ENCODE data around the gene PSTK. TPM values are rescaled to one million over a fixed set of nuclear protein-coding genes. Genes with fewer than 3 reads are reported as not detected.
A peak's percentile ranks its signal among the peaks of the same experiment; 100 is the strongest.

PSTK gene
- total and polyA plus RNA-seq, 2 of the 13 experiments (the other 11 are each of a cell fraction or from before 2014, with no cell fraction given), result 8.2 to 9.3 TPM

DNA sequence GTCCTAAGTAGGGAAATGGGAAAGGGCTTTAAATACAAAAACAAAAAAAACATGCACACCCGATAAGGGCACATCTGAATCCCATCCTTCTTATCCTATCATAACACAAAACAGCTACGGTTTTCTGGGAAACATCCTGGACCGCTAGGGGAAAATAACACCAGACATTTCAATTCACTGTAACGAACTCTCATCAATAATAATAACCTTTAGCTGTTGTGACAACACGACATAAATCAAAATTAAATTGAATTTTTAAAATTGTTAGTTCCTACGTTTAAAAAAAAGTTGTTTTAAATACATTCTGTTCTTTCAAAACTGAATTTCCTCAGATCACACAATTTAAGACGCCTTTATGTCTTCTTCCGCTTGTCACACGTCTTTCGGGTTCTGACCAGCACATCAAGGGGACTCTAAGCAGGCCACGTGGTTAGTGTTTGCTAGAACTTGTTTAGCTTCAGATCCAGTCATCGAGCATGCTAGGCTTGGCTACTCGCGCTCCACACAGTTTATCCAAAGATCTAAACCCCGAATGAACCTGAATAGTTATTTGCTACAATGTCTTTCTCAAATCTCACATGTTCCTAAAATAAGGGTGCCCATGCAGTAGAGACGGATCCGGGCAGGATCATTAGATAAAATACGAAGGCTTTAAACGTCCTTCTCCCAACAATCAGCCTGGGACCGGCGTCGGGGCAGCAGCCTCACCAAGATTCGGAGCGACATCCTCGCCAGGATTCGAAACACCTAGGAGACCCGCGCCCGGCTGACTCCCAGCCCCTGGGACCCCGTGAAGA lies 27.6 kb downstream of the PSTK start (continued):
- 0 out of 2 replicates have a peak, but pooled peaks have one; percentile 26 for TF ChIP-seq SNAPC4 (CRISPR knock-in tag; IDR thresholded peaks at IDR 0.05)
- no peak for TF ChIP-seq MAFK (conservative IDR thresholded peaks at IDR 0.05 in 1 of 2, IDR thresholded peaks at IDR 0.05 in 1 of 2; ENCODE audit: low read length in 2 of 2)
- no peak; the same call in 1 of the 2 replicates for TF ChIP-seq YEATS4 (CRISPR knock-in tag; IDR thresholded peaks at IDR 0.05; ENCODE audit: borderline replicate concordance)
- TF ChIP-seq ZNF746 (CRISPR knock-in tag; IDR thresholded peaks at IDR 0.05), result 0 out of 2 replicates have a peak, but pooled peaks have one; percentile 22
- no peak for TF ChIP-seq SMYD3 (CRISPR knock-in tag; IDR thresholded peaks at IDR 0.05)
- no peak for TF ChIP-seq ZNF841 (CRISPR knock-in tag; IDR thresholded peaks at IDR 0.05; ENCODE audit: borderline replicate concordance)
- no peak for TF ChIP-seq ZSCAN22 (CRISPR knock-in tag; IDR thresholded peaks at IDR 0.05)
- TF ChIP-seq RXRA (CRISPR knock-in tag; IDR thresholded peaks at IDR 0.05), result no peak
- TF ChIP-seq STAT5B (CRISPR knock-in tag; IDR thresholded peaks at IDR 0.05), result no peak
- no peak for TF ChIP-seq AGO1 (IDR thresholded peaks at IDR 0.05; ENCODE audit: low read depth, low read length, poor library complexity, severe bottlenecking)
- TF ChIP-seq ZNF33A (CRISPR knock-in tag; IDR thresholded peaks at IDR 0.05; ENCODE audit: borderline replicate concordance), result no peak
- TF ChIP-seq TGIF2 (CRISPR knock-in tag; IDR thresholded peaks at IDR 0.05), result peak; percentile 56; the same call in 1 of the 2 replicates
- no peak for TF ChIP-seq BRD4 (CRISPR knock-in tag; IDR thresholded peaks at IDR 0.05)
- no peak for TF ChIP-seq CHD2 (IDR thresholded peaks at IDR 0.05; ENCODE audit: low read depth, low read length)
- no peak for TF ChIP-seq ZNF788 (CRISPR knock-in tag; IDR thresholded peaks at IDR 0.05; ENCODE audit: borderline replicate concordance)
- TF ChIP-seq MXD4 (CRISPR knock-in tag; IDR thresholded peaks at IDR 0.05), result peak; percentile 85
- TF ChIP-seq ZNF354B (CRISPR knock-in tag; IDR thresholded peaks at IDR 0.05), result peak; percentile 73; the same call in 1 of the 2 replicates
- no peak for TF ChIP-seq ZMAT3 (CRISPR knock-in tag; conservative IDR thresholded peaks at IDR 0.05)
- TF ChIP-seq GFI1 (CRISPR knock-in tag; IDR thresholded peaks at IDR 0.05; ENCODE audit: borderline replicate concordance), result no peak
- no peak for TF ChIP-seq RXRB (CRISPR knock-in tag; IDR thresholded peaks at IDR 0.05; ENCODE audit: borderline replicate concordance)
- TF ChIP-seq GATA4 (IDR thresholded peaks at IDR 0.05; ENCODE audit: borderline replicate concordance, low read depth), result no peak
- no peak for TF ChIP-seq SP5 (CRISPR knock-in tag; IDR thresholded peaks at IDR 0.05; ENCODE audit: borderline replicate concordance, low read depth)
- TF ChIP-seq, protein P1, sequence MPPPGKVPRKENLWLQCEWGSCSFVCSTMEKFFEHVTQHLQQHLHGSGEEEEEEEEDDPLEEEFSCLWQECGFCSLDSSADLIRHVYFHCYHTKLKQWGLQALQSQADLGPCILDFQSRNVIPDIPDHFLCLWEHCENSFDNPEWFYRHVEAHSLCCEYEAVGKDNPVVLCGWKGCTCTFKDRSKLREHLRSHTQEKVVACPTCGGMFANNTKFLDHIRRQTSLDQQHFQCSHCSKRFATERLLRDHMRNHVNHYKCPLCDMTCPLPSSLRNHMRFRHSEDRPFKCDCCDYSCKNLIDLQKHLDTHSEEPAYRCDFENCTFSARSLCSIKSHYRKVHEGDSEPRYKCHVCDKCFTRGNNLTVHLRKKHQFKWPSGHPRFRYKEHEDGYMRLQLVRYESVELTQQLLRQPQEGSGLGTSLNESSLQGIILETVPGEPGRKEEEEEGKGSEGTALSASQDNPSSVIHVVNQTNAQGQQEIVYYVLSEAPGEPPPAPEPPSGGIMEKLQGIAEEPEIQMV (CRISPR knock-in tag; IDR thresholded peaks at IDR 0.05; ENCODE audit: low read depth), result no peak
- TF ChIP-seq AHR (CRISPR knock-in tag; IDR thresholded peaks at IDR 0.05), result no peak
- TF ChIP-seq TEAD2 (CRISPR knock-in tag; IDR thresholded peaks at IDR 0.05), result no peak
- TF ChIP-seq TCF7L2 (IDR thresholded peaks at IDR 0.05; ENCODE audit: low read depth, low read length), result no peak
